Common myeloid progenitor, CD34-positive (primary cell): Measurements from ENCODE around the gene CDH12.

Source experiments
- CTCF ChIA-PET: fragments of 350-600 bp; sonication (Branson Sonifier 250); formaldehyde crosslinking; loops from one replicate; lab custom pipeline; 2021; ENCODE audit warnings: antibody characterized with exemption; lab: Charles Lee
- POLR2A ChIA-PET: fragments of 350-600 bp; sonication (Branson Sonifier 250); formaldehyde crosslinking; loops from one replicate; lab custom pipeline; 2021; ENCODE audit warnings: antibody characterized with exemption; lab: Charles Lee
- DNase-seq, 3 donors: peaks; one replicate each; pipeline versions ENCODE4 v3.0.0 to v3.0.0-alpha.2; 2013
- H3K27ac ChIP-seq, 2 experiments: 1 replicate in 1 of 2; 2 replicates in 1 of 2; pipeline ENCODE4 v1.7.0; 2013; ENCODE audit warnings: inconsistent platforms in 2 of 2, low read length in 2 of 2, mild to moderate bottlenecking in 2 of 2, low read depth in 1 of 2, moderate library complexity in 1 of 2; ENCODE audit not compliant: severe bottlenecking in 2 of 2, insufficient read depth in 1 of 2, poor library complexity in 1 of 2
- H3K27me3 ChIP-seq, 5 experiments: replicated peaks in 2 of 5; 1 replicate in 3 of 5; 2 replicates in 2 of 5; pipeline versions ENCODE4 v1.6.1 to v1.7.0; 2013; ENCODE audit warnings: low read length in 4 of 5, mild to moderate bottlenecking in 2 of 5, moderate library complexity in 2 of 5, inconsistent platforms in 1 of 5; ENCODE audit not compliant: insufficient read depth in 5 of 5, control insufficient read depth in 4 of 5
- H3K36me3 ChIP-seq, 4 experiments: 1 replicate in 2 of 4; 2 replicates in 2 of 4; pipeline versions ENCODE4 v1.6.1 to v1.7.0; 2013; ENCODE audit warnings: low read length in 3 of 4, control low read depth in 1 of 4, mild to moderate bottlenecking in 1 of 4; ENCODE audit not compliant: control insufficient read depth in 4 of 4, insufficient read depth in 4 of 4
- H3K4me1 ChIP-seq, 4 experiments: 1 replicate in 3 of 4; 2 replicates in 1 of 4; pipeline versions ENCODE4 v1.6.1 to v1.7.1; 2013; ENCODE audit warnings: low read length in 3 of 4, mild to moderate bottlenecking in 3 of 4, control low read depth in 1 of 4, inconsistent platforms in 1 of 4, moderate library complexity in 1 of 4; ENCODE audit not compliant: control insufficient read depth in 4 of 4, insufficient read depth in 4 of 4; ENCODE audit errors: control extremely low read depth in 1 of 4
- H3K4me3 ChIP-seq, 7 experiments: 1 replicate in 4 of 7; 2 replicates in 3 of 7; pipeline versions ENCODE4 v1.5.1 to v1.7.0; 2013; ENCODE audit warnings: mild to moderate bottlenecking in 7 of 7, low read length in 6 of 7, moderate library complexity in 6 of 7, inconsistent platforms in 2 of 7, low read depth in 2 of 7, control low read depth in 1 of 7; ENCODE audit not compliant: insufficient read depth in 4 of 7, control insufficient read depth in 1 of 7; ENCODE audit errors: extremely low read depth in 1 of 7
- H3K9me3 ChIP-seq, 5 experiments: 1 replicate in 4 of 5; 2 replicates in 1 of 5; pipeline versions ENCODE4 v1.6.1 to v1.7.1; 2013; ENCODE audit warnings: low read length in 4 of 5, mild to moderate bottlenecking in 2 of 5, inconsistent platforms in 1 of 5, low read depth in 1 of 5, moderate library complexity in 1 of 5; ENCODE audit not compliant: control insufficient read depth in 4 of 5, insufficient read depth in 2 of 5; ENCODE audit errors: control extremely low read depth in 1 of 5
- WGBS: methylation state at CpG from one replicate; pipeline ENCODE4 v1.1.5; 2013; ENCODE audit not compliant: insufficient coverage; 5-methylcytosine and 5-hydroxymethylcytosine counted together

The CDH12 gene

DNA sequence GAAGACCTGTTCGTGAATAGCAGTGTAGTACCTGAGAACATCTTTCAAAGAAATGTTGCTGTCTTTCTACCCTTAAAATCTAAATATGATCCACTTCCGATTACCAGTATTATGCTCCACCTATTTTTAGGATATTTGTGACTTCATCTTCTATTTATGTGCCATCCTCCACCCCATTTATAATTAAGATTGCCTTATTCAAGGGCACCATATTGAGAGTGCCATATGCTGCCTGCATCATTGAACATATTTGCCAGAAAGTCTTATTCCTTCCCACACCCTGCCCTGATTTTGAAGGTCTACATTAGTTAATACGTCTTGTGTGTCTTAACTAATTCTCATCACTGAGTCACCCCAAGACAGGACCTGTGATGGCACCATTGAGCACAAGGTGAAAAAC is 1076.7 kb downstream of the CDH12 start:
- CTCF ChIA-PET = interaction anchor here (0.9 kb wide), 1 partner anchor 13 kb away, joined by 3 read pairs; no protein-coding TSS in a partner anchor
- H3K9me3 ChIP-seq = no peaks in the 10 kb centered on the region
- no peak for DNase-seq
- H3K27me3 ChIP-seq = no peaks in the 10 kb centered on the region
- no peak overlapping the region for H3K27ac ChIP-seq
- 96% methylated on average over 3 of the region's 3 CpGs for WGBS
- H3K36me3 ChIP-seq = no peaks in the 10 kb centered on the region
- H3K4me3 ChIP-seq = no peak overlapping the region
- POLR2A ChIA-PET = no interaction called here
- H3K4me1 ChIP-seq = no peaks in the 10 kb centered on the region

GRCh38 chr5:21774801-21775200 is 1078.3 kb downstream of the CDH12 start:
- POLR2A ChIA-PET = no interaction called here
- Histone ChIP-seq H3K27ac (no peak overlapping the region), H3K27me3 (no peaks in the 10 kb centered on the region), H3K4me1 (no peaks in the 10 kb centered on the region), H3K4me3 (no peak overlapping the region), H3K36me3 (no peaks in the 10 kb centered on the region), H3K9me3 (no peaks in the 10 kb centered on the region)
- CTCF ChIA-PET = no interaction called here
- 100% methylated on average over 1 of the region's 1 CpG for WGBS
- no peak for DNase-seq

- CTCF ChIA-PET = no interaction called here
- Histone ChIP-seq H3K36me3 (no peaks in the 10 kb centered on the region), H3K27me3 (no peaks in the 10 kb centered on the region), H3K27ac (no peak overlapping the region), H3K9me3 (no peaks in the 10 kb centered on the region), H3K4me3 (no peak overlapping the region), H3K4me1 (no peaks in the 10 kb centered on the region)
- POLR2A ChIA-PET = no interaction called here
- no peak for DNase-seq
- WGBS = 94% methylated on average over 2 of the region's 2 CpGs
These were observed 1078.9 kb downstream of the CDH12 start for GRCh38 chr5:21774281-21774680.

DNA sequence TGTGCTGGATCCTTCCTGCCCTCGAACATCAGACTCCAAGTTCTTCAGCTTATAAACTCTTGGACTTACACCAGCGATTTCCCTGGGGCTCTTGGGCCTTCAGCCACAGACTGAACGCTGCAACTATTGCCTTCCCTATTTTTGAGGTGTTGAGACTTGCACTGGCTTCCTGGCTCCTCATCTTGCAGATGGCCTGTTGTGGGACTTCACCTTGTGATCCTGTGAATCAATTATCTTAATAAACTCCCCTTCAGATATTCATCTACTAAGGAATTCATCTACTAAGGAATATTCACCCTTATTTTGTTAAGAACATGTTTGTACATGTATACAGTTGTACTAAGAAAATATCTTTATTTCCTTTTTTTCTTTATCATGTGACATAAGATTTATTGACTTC is 1079.7 kb downstream of the CDH12 start:
- CTCF ChIA-PET = no interaction called here
- WGBS = 93% methylated on average over 3 of the region's 3 CpGs
- Histone ChIP-seq H3K4me3 (no peak overlapping the region), H3K4me1 (no peaks in the 10 kb centered on the region), H3K27ac (no peak overlapping the region), H3K36me3 (no peaks in the 10 kb centered on the region), H3K9me3 (no peaks in the 10 kb centered on the region), H3K27me3 (no peaks in the 10 kb centered on the region)
- DNase-seq = no peak
- POLR2A ChIA-PET = no interaction called here

DNA sequence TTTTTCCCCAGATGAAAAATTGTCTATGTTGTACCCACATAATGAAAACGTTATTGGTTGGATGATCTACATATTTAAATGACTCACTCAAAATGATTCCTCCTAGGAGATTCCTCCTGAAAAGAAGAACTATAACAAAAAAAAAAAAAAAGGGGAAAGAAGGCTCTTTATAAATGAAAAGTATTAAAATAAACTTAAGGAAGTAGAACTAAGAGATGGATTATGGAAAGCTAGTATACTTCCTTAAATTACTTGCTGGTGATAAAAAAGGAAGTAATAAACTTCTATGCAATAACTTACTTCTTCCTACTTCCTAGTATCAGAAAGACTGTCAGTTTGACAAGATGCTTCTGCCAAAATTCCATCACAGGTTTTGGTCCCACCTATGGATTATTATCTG is 1087.7 kb downstream of the CDH12 start:
- Histone ChIP-seq H3K27ac (no peak overlapping the region), H3K27me3 (no peaks in the 10 kb centered on the region), H3K4me1 (no peaks in the 10 kb centered on the region), H3K9me3 (no peaks in the 10 kb centered on the region), H3K4me3 (no peak overlapping the region), H3K36me3 (no peaks in the 10 kb centered on the region)
- DNase-seq = no peak
- CTCF ChIA-PET = no interaction called here
- POLR2A ChIA-PET = no interaction called here
- no CpG with 5 or more reads among the region's 1 CpG for WGBS

GRCh38 chr5:21739096-21739495 is 1114.0 kb downstream of the CDH12 start:
- Histone ChIP-seq H3K9me3 (no peaks in the 10 kb centered on the region), H3K27me3 (no peaks in the 10 kb centered on the region), H3K36me3 (no peaks in the 10 kb centered on the region), H3K4me1 (no peaks in the 10 kb centered on the region), H3K27ac (no peak overlapping the region), H3K4me3 (no peak overlapping the region)
- DNase-seq = no peak
- ChIA-PET CTCF (no interaction called here), POLR2A (no interaction called here)

DNA sequence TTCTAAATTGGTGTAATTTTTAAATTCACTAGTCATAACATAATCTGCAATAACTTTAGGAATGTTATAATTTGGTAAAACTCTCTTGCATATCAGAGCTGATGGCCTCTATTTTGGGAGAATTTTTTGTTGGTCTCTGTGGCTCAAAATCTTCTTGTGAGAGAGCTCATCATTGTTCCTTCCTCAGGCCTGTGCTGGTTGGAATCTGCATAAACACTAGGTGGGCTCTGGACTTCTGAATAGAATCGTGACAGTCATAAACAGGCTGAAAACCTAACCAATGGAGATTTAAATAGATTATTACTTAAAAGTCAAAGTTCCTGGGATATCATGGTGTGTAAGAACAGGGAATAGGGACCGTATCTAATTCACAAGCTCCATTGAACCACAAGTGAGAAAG is 1129.6 kb downstream of the CDH12 start:
- ChIA-PET POLR2A (no interaction called here), CTCF (no interaction called here)
- WGBS = 100% methylated on average over 1 of the region's 2 CpGs

More for the DNA sequence above, 1129.6 kb downstream of the CDH12 start:
- H3K4me3 ChIP-seq = no peak overlapping the region
- H3K9me3 ChIP-seq = no peaks in the 10 kb centered on the region
- H3K4me1 ChIP-seq = no peaks in the 10 kb centered on the region
- no peak for DNase-seq
- no peaks in the 10 kb centered on the region for H3K36me3 ChIP-seq
- H3K27ac ChIP-seq = no peak overlapping the region
- no peaks in the 10 kb centered on the region for H3K27me3 ChIP-seq
